Measurements from ENCODE around the gene TOR1B.
"Not testable (repeated sequence)": the region's sequence is repeated elsewhere in the genome, so short reads cannot be mapped to it uniquely, and the experiment has no call there.

Gene TOR1B

DNA sequence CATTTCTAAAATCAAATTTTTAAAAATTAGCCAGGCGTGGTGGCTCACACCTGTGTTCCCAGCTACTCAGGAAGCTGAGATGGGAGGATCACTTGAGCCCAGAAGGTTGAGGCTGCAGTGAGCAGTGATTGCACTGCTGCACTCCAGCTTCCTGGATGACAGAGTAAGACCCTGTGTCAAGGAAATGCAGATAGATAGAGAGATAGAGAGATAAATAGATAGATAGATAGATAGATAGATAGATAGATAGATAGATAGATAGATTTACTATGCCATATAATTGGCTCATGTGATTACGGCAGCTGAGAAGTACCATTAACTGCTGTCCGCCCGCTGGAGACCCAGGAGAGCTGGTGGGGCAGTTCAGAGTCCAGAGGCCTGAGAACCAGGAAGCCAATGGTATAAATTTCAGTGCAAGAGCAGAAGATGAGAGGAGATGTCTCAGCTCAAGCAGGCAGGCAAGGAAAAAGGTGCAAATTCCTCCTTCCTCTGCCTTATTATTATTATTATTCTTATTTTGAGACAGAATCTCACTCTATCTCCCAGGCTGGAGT, 37.1 kb upstream of the TOR1B start:
- DNase-seq (ENCODE audit: low spot score in 2 of 2) (no peak), ATAC-seq (replicated peaks; ENCODE audit: extremely low read depth, poor library complexity, severe bottlenecking) (no peak)
- Mint-ChIP-seq H3K27ac (ENCODE audit: low read depth) (no peak overlapping the region), H3K4me3 (no peak overlapping the region), H3K36me3 (ENCODE audit: insufficient read depth) (peaks cover 2% of the 10 kb centered on the region), H3K9me3 (no peaks in the 10 kb centered on the region), H3K4me1 (no peaks in the 10 kb centered on the region), H3K27me3 (peaks cover 9% of the 10 kb centered on the region)

DNA sequence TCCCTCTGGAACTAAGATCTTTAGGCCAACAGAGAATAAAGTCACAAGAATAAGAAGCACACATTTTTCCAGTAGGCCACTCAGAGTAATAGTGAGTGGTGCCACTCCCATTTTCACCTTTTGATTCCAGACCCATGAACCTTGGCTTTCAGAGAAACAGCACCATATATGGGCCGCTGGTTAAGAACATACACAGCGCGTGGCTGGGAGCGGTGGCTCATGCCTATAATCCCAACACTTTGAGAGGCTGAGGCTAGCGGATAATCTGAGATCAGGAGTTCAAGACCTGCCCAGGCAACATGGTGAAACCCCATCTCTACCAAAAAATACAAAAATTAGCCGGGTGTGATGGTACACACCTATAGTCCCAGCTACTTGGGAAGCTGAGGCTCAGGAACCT, 34.5 kb upstream of the TOR1B start:
- Mint-ChIP-seq H3K27me3 (peaks cover 11% of the 10 kb centered on the region), H3K9me3 (no peaks in the 10 kb centered on the region), H3K4me1 (no peaks in the 10 kb centered on the region), H3K27ac (ENCODE audit: low read depth) (no peak overlapping the region), H3K36me3 (ENCODE audit: insufficient read depth) (peaks cover 2% of the 10 kb centered on the region), H3K4me3 (no peak overlapping the region)
- ATAC-seq (replicated peaks; ENCODE audit: extremely low read depth, poor library complexity, severe bottlenecking) (no peak), DNase-seq (ENCODE audit: low spot score in 2 of 2) (no peak)

DNA sequence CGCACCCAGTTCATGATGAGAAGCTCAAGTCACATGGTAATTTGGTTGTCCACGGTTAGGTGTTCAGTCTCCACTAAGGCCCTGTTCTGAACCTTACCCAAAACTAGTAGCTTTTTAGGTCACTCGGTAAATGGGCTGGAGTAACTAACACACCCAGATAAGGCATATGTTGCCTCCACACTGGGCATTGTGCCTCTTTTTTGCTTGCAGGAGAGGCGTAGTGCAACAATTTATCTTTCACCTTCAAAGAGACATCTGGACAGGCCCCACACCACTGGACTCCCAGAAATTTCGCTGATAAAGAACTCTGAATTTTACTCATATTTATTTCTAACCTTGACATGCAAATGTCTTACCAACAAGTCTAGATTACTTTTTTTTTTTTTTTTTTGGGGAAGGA, 33.3 kb upstream of the TOR1B start:
- DNase-seq (ENCODE audit: low spot score in 2 of 2) (no peak), ATAC-seq (replicated peaks; ENCODE audit: extremely low read depth, poor library complexity, severe bottlenecking) (no peak)
- Mint-ChIP-seq H3K4me3 (no peak overlapping the region), H3K27ac (ENCODE audit: low read depth) (no peak overlapping the region), H3K36me3 (ENCODE audit: insufficient read depth) (peaks cover 2% of the 10 kb centered on the region), H3K27me3 (peaks cover 23% of the 10 kb centered on the region), H3K9me3 (no peaks in the 10 kb centered on the region), H3K4me1 (no peaks in the 10 kb centered on the region)

DNA sequence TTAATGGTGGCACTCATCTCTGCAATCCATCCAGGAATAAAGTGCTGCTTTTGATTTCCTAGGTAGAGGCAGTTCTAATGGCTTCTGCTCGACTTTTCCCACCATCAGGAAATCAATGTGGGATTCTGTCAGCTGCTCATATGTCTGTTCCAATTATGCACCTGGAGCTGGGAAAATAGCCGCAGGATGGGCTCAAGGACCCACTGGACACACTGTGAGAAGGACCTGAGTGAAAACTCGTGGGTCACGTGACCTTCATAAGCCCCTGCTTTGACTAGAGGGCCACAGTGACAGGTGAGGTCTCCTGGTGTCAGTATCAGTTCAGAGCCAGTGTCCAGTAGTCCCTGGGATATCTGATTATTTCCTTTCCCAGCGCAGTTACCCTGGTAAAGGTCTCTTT, 32.2 kb upstream of the TOR1B start:
- ATAC-seq (replicated peaks; ENCODE audit: extremely low read depth, poor library complexity, severe bottlenecking) (no peak), DNase-seq (ENCODE audit: low spot score in 2 of 2) (no peak)
- H3K36me3 Mint-ChIP-seq (ENCODE audit: insufficient read depth), result peaks cover 2% of the 10 kb centered on the region
- no peaks in the 10 kb centered on the region for H3K4me1 Mint-ChIP-seq
- no peak overlapping the region for H3K27ac Mint-ChIP-seq (ENCODE audit: low read depth)
- peaks cover 24% of the 10 kb centered on the region for H3K27me3 Mint-ChIP-seq
- H3K4me3 Mint-ChIP-seq, result no peak overlapping the region
- H3K9me3 Mint-ChIP-seq, result no peaks in the 10 kb centered on the region

DNA sequence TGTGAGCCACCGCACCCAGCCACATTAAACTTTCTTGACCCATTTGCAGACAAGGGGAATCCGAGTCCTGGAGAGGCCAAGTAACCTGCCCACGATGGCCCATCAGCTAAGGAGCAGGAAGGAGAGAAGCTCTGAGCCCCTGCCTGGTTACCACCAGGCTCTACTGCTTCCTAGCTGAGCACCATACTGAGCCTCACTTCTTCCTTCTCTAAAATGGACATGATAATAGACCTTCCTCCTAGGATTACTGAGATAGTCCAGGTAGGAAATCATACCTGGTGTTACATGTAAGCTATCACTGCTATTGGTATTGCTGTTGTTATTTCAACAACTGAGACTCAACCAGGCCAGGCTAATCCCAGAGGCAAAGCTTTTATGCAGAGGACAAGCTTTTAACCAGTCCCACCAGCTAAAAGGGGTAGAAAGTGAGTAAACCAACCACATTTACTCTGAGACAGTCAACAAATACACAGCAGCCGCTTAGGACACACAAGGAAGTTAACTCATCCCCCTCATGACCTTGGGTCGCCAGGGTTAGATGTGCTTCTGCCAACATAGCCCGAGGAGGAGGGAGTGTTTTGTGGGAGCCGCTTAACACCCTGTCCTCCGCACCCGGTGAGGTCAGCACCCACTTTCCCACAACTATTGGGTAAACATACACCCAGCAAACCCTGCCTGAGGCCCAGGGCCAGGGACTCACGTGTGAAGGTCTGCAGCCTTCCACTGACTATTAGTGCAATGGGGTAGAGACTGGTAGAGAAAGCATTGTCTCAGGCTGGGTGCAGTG, 29.5 kb upstream of the TOR1B start:
- DNase-seq (ENCODE audit: low spot score in 2 of 2), result no peak

DNA sequence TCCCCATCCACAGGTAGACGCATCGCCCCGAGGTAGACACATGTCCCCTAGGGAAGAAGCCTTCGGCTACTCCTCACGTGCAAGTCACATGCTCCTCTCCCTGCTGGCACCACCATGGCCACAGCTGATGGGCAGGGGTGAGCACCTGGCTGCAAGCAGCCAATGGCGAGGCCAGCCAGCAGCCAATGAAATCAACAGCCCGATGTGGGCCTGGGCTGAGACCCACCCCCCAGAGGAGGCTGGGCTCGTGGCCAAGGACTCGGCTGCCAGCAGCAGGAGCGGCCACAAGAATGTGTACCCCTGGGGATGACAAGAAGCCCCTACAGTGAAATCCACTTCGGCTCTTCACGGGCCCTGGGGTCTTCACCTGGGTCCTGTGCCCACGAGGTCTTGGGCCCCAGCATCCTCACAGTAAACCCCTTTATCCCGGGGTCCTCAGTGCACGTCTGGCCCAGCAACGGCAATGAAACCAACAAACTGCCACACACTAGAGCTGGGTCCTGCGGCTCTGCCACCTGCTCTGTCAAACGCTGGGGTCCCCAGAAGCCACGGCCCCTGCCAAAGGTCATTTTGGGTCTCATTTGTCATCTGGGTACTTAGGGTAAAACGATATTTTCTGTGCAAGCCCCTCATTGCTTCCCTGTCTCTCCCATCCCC, 28.1 kb upstream of the TOR1B start:
- Mint-ChIP-seq H3K27me3 (peaks cover 29% of the 10 kb centered on the region), H3K27ac (ENCODE audit: low read depth) (no peak overlapping the region), H3K36me3 (ENCODE audit: insufficient read depth) (no peaks in the 10 kb centered on the region), H3K4me1 (peaks cover 9% of the 10 kb centered on the region), H3K9me3 (no peaks in the 10 kb centered on the region), H3K4me3 (no peak overlapping the region)
- DNase-seq (ENCODE audit: low spot score in 2 of 2) (no peak), ATAC-seq (replicated peaks; ENCODE audit: extremely low read depth, poor library complexity, severe bottlenecking) (no peak)

More for the DNA sequence above, 29.5 kb upstream of the TOR1B start:
- Mint-ChIP-seq H3K9me3 (no peaks in the 10 kb centered on the region), H3K4me3 (no peak overlapping the region), H3K27me3 (peaks cover 31% of the 10 kb centered on the region), H3K4me1 (peaks cover 9% of the 10 kb centered on the region), H3K36me3 (ENCODE audit: insufficient read depth) (no peaks in the 10 kb centered on the region), H3K27ac (ENCODE audit: low read depth) (no peak overlapping the region)
- ATAC-seq (replicated peaks; ENCODE audit: extremely low read depth, poor library complexity, severe bottlenecking), result no peak

DNA sequence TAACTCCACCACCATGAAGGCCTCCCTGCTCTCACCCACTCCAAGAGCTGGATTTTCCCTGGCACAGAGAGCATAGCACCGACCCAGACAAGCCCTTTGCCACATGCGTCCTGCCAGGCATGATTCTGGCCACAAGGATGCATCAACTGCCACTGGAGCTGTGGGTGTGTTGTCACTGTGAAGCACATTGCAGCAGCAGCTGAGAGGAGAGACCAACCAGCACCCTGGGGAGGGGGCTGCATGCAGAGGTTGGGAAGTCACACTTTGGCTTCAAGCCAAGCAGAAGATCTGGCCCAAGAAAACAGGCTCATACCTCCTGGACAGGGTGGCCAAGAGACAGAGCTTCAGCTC, 27.6 kb upstream of the TOR1B start:
- no peaks in the 10 kb centered on the region for H3K36me3 Mint-ChIP-seq (ENCODE audit: insufficient read depth)
- peaks cover 9% of the 10 kb centered on the region for H3K4me1 Mint-ChIP-seq
- peaks cover 29% of the 10 kb centered on the region for H3K27me3 Mint-ChIP-seq

DNA sequence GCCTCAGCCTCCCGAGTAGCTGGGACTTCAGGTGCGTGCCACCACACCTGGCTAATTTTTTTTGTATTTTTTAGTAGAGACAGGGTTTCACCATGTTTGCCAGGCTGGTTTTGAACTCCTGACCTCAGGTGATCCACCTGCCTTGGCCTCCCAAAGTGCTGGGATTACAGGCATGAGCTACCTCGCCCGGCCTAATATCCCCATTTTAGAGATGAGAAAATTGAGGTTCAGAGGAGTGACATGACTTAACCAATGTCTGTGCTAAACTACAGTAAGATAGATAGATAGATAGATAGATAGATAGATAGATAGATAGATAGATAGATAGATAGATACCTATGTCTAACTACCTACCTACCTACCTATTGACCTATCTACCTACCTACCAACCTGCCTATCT, 26.9 kb upstream of the TOR1B start:
- DNase-seq (ENCODE audit: low spot score in 2 of 2); H3K4me3 Mint-ChIP-seq; H3K36me3 Mint-ChIP-seq (ENCODE audit: insufficient read depth); H3K4me1 Mint-ChIP-seq; H3K9me3 Mint-ChIP-seq; H3K27ac Mint-ChIP-seq (ENCODE audit: low read depth); ATAC-seq (replicated peaks; ENCODE audit: extremely low read depth, poor library complexity, severe bottlenecking): not testable (repeated sequence)
- H3K27me3 Mint-ChIP-seq, result peaks cover 29% of the 10 kb centered on the region

More for the DNA sequence above, 27.6 kb upstream of the TOR1B start:
- no peak overlapping the region for H3K27ac Mint-ChIP-seq (ENCODE audit: low read depth)
- DNase-seq (ENCODE audit: low spot score in 2 of 2) (no peak), ATAC-seq (replicated peaks; ENCODE audit: extremely low read depth, poor library complexity, severe bottlenecking) (no peak)
- H3K4me3 Mint-ChIP-seq, result no peak overlapping the region
- H3K9me3 Mint-ChIP-seq, result no peaks in the 10 kb centered on the region

DNA sequence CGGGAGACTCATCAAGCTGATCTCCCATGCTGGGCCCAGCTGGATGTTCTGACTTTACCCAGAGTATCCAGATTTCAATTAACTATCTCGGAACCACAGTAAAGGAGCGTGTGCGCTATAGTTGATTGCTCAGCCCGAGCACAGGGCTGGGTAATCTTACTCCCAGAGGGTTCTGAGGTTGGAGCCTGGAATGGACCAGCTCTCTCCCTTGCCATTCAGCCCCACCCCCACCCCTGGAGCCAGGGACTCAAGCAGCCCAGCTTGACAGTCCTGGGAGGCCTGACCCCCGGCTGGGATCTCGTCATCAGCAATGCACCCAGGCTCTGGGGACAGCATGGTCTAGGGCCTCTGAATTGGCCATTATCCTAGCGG, 26.4 kb upstream of the TOR1B start:
- Mint-ChIP-seq H3K9me3 (no peaks in the 10 kb centered on the region), H3K4me1 (peaks cover 9% of the 10 kb centered on the region), H3K27me3 (peaks cover 29% of the 10 kb centered on the region), H3K36me3 (ENCODE audit: insufficient read depth) (no peaks in the 10 kb centered on the region), H3K27ac (ENCODE audit: low read depth) (no peak overlapping the region), H3K4me3 (no peak overlapping the region)
- ATAC-seq (replicated peaks; ENCODE audit: extremely low read depth, poor library complexity, severe bottlenecking) (no peak), DNase-seq (ENCODE audit: low spot score in 2 of 2) (no peak)

DNA sequence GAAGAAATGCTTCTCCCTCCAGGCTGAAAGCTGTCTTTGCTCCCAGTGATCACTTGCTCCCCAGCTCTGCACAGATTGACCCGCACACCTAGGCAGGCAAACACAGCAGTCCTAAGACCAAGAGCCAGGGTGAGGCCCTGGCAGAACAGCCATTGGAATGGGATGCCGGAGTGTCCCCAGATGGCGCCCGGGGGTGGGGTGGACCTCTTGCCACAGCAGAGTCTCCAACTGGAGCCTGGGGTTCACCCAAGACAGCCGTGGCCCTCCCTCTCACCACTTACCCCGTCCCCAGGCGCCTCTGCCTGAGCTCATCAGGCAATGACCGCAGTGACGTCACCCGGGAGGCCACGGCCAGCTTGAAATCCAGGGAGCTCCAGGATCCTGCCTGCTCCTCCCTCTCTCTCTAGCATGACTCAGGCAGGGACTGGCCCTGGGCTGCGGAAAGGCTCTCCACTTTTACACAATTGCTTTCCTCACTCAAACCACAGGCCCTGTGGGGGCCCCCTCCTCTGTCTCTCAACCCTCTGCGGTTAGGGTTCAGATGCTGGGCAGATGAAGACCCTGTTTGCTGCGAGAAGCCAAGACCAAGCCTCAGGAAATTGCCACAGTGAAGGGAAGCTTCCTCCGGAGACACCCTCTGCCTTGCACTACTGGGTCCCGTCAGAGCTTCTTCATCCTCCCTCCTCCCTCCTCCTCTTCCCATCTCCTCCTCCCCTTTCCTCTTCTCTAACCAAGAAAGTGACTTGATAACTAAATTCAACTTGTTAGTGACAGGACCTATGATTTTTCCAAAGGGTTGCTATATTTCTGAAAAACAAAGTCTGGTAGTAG, 25.8 kb upstream of the TOR1B start:
- peak in 1 of 2 donors; percentile 15 for DNase-seq (ENCODE audit: low spot score in 2 of 2)
- Mint-ChIP-seq H3K9me3 (no peaks in the 10 kb centered on the region), H3K36me3 (ENCODE audit: insufficient read depth) (no peaks in the 10 kb centered on the region), H3K27me3 (peaks cover 29% of the 10 kb centered on the region), H3K27ac (ENCODE audit: low read depth) (no peak overlapping the region), H3K4me3 (no peak overlapping the region), H3K4me1 (peaks cover 9% of the 10 kb centered on the region)
- peak; percentile 56 for ATAC-seq (replicated peaks; ENCODE audit: extremely low read depth, poor library complexity, severe bottlenecking)

DNA sequence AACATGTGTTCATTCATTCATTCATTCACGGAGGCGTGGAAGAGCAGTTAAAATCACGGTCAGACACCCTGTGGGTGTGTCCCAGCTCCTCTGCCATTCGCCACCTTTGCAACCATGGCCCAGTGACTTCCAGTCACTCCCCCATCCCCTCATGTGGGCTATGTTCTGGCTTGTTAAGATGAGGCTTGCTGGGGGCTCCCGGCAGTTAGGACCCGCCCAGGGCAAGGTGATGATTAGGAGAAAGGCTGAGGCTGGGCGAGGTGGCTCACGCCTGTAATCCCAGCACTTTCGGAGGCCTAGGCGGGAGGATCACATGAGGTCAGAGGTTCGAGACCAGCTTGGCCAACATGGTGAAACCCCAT, 25.2 kb upstream of the TOR1B start:
- no peak overlapping the region for H3K4me3 Mint-ChIP-seq

DNA sequence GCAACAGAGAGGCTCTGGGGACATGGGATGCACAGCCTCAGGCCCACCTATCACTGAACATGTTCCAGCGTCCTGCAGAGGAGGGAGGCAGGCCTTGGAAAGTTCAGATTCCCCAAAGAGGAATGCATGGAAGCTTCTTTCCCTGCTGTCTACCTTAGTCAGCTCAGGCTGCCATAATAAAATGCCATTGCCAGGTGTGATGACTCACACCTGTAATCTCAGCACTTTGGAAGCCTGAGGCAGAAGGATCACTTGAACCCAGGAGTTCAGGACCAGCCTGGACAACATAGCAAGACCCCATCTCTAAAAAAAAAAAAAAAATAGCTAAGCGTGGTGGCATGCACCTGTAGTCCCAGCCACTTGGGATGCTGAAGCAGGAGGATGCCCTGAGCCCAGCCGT, 24.5 kb upstream of the TOR1B start:
- no peaks in the 10 kb centered on the region for H3K9me3 Mint-ChIP-seq
- peaks cover 27% of the 10 kb centered on the region for H3K27me3 Mint-ChIP-seq
- no peak overlapping the region for H3K4me3 Mint-ChIP-seq
- DNase-seq (ENCODE audit: low spot score in 2 of 2) (no peak), ATAC-seq (replicated peaks; ENCODE audit: extremely low read depth, poor library complexity, severe bottlenecking) (no peak)
- H3K36me3 Mint-ChIP-seq (ENCODE audit: insufficient read depth), result no peaks in the 10 kb centered on the region
- H3K27ac Mint-ChIP-seq (ENCODE audit: low read depth), result no peak overlapping the region
- H3K4me1 Mint-ChIP-seq, result peaks cover 10% of the 10 kb centered on the region

More for the DNA sequence above, 25.2 kb upstream of the TOR1B start:
- Mint-ChIP-seq H3K27me3 (peaks cover 29% of the 10 kb centered on the region), H3K4me1 (peaks cover 9% of the 10 kb centered on the region), H3K27ac (ENCODE audit: low read depth) (no peak overlapping the region), H3K36me3 (ENCODE audit: insufficient read depth) (no peaks in the 10 kb centered on the region), H3K9me3 (no peaks in the 10 kb centered on the region)
- ATAC-seq (replicated peaks; ENCODE audit: extremely low read depth, poor library complexity, severe bottlenecking), result no peak
- no peak for DNase-seq (ENCODE audit: low spot score in 2 of 2)

All from central memory CD8-positive, alpha-beta T cell (primary cell).